Skin epidermis (tissue), 12 donors: ENCODE measurements around the gene KLK4.
A peak's percentile ranks its signal among the peaks of the same experiment; 100 is the strongest.

ENCODE experiments used
- H3K27ac ChIP-seq, 21 experiments: fragments of 200-600 bp; sonication (generic) in 11 of 21; one replicate each; pipeline ENCODE4 v1.5.0; 2020; ENCODE audit warnings: mild to moderate bottlenecking in 3 of 21, inconsistent platforms in 2 of 21, moderate library complexity in 2 of 21
- H3K4me3 ChIP-seq, 7 experiments: fragments of 200-600 bp; sonication (generic) in 2 of 7; one replicate each; pipeline ENCODE4 v1.5.0; 2020; ENCODE audit warnings: inconsistent platforms in 2 of 7, mild to moderate bottlenecking in 2 of 7, moderate library complexity in 1 of 7

The KLK4 gene, protein sequence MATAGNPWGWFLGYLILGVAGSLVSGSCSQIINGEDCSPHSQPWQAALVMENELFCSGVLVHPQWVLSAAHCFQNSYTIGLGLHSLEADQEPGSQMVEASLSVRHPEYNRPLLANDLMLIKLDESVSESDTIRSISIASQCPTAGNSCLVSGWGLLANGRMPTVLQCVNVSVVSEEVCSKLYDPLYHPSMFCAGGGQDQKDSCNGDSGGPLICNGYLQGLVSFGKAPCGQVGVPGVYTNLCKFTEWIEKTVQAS

DNA sequence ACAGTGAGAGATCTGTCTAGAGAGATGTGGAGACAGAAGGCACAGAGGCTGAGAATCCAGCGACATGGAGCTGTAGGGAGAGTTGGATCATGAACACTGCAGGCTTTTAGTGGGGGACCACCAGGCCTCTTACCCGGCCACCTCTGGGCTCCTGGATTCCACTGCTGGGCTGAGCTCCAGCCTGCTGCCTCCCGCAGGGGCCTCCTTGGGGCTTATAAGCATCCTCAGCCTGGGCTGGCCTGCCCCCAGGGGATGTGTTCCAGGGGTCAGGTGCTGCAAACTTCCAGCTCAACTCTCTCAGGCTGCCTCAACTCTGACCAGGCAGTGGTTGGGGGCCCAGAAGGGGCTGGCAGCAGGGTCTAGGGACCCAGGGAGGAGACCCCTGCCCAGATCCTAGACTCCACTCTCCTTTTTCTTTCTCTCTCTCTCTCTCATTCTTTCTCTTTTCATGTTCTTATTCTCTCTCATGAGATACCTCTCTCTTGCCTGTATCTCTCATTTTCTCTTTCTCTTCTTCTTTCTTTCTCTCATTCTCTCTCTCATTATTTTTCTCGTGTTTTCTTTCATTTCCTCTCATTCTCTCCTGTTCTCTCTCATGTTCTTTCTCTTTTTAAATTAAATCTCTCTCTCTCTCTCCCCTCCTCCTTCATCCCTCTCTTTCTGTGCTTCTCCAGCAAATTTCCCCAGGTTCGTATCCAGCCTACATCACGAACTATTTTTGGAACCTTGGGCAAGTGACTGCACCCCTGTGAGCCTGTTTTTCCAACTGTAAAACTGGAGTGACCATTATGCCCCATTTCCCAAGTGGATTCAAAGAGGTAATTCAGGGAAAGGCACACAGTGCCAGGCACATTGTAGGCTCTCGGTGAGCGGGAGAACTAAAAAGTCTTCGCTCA lies at the start of gene KLK4:
Gene KLK4 (minus strand): TSS at position 190 of the 896 bp plus-strand sequence. CDS start 657 bp downstream, outside the sequence.
- H3K4me3 ChIP-seq, result no peak within 1 kb of the TSS
- no peak within 1 kb of the TSS for H3K27ac ChIP-seq

DNA sequence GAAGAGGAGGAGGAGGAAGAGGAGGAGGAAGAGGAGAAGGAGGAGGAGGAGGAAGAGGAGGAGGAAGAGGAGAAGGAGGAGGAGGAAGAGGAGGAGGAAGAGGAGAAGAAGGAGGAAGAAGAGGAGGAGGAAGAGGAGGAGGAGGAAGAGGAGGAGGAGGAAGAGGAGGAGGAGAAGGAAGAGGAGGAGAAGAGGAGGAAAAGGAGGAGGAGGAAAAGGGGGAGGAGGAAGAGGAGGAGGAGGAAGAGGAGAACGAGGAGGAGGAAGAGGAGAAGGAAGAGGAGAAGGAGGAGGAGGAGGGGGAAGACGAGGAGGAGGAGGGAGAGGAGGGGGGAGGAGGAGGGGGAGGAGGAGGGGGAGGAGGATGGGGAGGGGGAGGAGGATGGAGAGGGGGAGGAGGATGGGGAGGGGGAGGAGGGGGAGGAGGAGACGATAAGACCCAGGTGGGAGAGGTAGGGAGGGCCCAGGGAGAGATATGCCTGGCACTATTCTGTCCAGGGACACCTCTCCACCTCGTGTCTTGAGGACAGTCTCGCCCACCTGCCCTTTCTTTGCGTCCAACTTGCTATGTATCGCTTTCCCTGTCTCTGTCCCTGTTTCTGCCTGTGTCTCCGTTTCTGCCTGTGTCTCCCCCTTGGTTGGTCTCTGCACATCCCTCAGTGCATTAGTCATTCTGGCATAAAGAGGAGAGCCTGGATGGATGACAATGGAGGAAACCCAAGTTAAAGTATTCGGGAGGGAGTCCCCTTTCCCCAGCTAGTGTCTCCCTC lies 48.7 kb upstream of the KLK4 start:
- Histone ChIP-seq H3K4me3 (no peak overlapping the region), H3K27ac (no peak overlapping the region)

DNA sequence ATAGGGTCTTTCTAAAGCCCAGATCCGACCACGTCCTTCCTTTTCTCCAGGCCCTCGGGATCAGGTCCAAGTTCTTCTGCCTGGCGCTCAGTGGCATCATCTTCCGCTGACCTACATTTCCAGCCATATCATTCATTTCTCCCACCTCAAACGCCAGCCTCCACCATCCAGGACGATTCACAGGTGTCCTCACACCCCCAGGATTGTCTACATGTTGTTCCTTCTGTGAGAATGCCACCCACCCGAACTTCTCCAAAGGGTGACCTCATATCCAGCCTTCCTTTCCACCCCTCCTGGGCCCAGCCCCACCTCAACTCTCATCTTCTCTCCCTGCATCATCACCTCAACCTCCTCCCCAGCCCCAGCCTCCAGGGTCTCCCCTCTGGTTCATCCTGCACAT lies 46.4 kb upstream of the KLK4 start:
- no peak overlapping the region for H3K4me3 ChIP-seq
- H3K27ac ChIP-seq, result no peak overlapping the region

DNA sequence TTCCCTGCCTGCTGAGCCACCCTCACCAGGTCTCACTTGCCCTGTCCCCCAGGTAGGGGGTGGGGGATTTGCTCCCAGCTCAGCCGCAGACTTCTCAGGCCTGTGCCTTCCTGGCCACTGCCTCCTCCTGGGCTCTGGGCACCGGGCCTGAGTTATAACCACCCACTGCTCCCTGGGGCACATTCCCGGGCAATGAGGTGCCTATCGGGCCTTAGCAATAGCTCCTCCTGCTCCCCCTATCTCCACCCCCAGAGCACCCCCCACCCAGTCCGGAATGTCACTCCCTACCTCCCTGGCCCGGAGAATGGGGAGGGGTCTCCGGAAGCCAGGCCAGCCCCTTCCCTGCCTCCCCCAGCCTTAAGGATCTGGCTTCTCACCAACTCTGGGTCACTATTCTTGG lies 41.7 kb upstream of the KLK4 start, which contains the start of gene KLK5:
Gene KLK5 (minus strand): TSS at position 129 of the 400 bp plus-strand sequence. CDS start 381 bp downstream, outside the sequence.
- Histone ChIP-seq H3K4me3 (peak within 1 kb of the TSS in 6 of 7 experiments; percentile 10 to 37 (median 22)), H3K27ac (peak within 1 kb of the TSS in 16 of 21 experiments; percentile 19 to 75 (median 52))

DNA sequence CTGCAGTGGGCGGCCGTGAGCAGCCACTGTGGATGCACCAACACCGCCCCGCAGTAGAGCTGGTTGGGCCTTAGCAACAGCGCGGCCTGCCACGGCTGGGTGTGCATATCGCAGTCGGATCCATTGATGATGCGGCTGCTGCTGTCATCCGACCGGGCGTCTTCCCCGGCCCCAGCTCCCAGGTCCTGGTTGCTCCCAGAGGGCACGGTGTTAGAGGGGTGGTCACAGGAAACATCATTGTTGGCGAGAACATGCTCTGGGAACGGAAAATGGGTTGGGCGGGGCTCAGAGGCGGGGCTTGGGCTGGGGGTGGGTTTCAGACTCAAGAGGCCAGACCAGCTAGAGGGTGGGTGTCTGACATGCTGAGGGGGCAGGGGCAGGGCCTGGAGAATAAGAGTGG lies 38.7 kb upstream of the KLK4 start:
- Histone ChIP-seq H3K27ac (no peak overlapping the region), H3K4me3 (no peak overlapping the region)

DNA sequence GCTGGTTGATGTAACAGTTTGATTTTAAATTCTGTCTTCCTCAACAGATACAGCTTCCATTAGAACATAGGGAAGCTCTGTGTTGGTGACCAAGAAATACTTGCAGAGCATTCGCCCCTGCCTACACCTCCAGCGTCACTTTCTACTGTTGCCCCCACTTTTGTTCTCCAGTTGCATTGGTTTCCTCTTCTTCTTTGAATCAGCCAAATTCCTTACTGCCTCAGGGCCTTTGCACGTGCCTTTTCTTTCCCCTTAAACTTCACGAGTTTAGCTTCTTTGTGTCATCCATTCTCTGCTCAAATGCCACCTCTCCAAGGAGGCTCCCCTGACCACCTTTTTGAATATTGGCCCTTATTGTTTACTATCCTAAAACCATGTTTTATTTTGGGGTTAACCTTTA lies 35.9 kb upstream of the KLK4 start:
- Histone ChIP-seq H3K27ac (no peak overlapping the region), H3K4me3 (no peak overlapping the region)

DNA sequence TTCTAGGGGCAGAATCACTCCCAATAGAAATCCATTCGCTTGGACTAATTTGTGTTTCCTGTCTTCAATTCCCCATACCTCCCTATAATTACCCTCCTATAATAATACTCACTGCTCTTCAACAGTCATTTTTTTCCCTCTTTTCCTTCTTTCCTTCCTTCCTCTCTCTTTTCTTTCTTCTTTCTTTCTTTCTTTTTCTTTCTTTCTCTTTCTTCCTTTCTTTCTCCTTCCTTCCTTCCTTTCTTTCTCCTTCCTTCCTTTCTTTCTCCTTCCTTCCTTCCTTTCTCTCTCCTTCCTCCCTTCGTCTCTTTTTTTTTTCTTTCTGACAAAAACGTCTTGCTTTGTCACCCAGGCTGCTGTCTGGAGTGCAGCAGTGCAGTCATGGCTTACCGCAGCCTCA lies 33.6 kb upstream of the KLK4 start:
- Histone ChIP-seq H3K4me3 (no peak overlapping the region), H3K27ac (no peak overlapping the region)

DNA sequence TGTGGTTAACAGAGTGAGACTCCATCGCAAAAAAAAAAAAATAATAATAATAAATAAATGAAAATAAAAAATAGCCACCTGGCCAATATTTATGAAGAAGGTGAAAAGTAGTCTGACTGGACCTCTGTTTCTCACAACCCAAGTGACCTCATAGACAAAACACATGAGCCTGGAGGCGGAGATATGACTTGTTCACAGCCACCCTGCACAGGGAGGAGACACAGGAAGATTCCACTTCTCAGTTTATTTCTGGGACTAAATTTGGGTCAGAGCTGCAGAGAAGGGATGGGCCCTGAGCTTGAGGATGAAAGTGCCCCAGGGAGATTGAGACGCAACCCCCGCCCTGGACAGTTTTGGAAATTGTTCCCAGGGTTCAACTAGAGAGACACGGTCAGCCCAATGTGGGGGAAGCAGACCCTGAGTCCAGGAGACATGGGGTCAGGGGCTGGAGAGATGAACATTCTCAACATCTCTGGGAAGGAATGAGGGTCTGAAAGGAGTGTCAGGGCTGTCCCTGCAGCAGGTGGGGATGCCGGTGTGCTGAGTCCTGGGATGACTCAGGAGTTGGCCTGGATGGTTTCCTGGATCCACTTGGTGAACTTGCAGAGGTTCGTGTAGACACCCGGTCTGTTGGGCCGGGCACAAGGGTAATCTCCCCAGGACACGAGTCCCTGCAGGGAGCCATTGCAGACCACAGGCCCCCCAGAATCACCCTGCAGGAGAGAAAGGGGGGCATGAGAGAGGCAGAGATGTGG lies 32.1 kb upstream of the KLK4 start:
- Histone ChIP-seq H3K4me3 (no peak overlapping the region), H3K27ac (no peak overlapping the region)

DNA sequence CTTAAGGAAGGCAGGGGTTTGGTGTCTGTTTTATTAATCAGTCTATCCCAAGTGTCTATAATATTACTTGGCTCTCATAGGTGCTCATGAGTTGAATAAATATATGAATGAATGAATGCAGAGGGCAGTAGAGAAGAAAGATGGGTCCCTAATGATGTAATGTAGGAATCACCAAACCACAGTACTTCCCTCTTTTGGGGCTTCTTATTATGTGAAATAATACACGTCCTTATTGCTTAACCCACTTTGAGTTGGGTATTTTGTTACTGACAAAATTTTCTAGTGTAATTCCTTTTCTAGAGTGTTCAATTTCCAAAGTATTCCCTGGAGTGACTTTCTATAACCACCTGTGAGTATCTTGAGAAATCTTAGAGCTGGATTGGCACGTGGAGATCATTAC lies 28.4 kb upstream of the KLK4 start:
- Histone ChIP-seq H3K4me3 (no peak overlapping the region), H3K27ac (no peak overlapping the region)

DNA sequence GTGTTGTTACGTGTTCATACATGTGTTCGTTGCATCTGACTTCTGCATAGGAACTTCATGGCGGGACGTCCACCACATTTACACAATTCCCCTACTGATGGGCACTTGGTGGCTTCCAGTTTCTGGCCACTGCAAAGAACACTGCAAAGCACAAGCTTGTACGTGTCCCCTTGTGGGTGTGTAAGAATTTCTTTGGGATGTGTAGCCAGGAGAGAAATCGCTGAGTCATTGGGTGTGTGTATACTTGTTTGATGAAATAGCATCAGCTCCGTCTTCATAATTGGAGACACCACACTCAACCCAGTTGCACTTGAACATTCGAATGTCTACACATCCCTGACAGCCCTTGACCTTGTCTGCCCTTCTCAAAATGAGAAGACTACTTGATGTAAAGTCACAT lies 22.4 kb upstream of the KLK4 start:
- peak overlapping the region in 11 of 21 experiments; percentile 14 to 74 (median 43) for H3K27ac ChIP-seq
- H3K4me3 ChIP-seq, result no peak overlapping the region

DNA sequence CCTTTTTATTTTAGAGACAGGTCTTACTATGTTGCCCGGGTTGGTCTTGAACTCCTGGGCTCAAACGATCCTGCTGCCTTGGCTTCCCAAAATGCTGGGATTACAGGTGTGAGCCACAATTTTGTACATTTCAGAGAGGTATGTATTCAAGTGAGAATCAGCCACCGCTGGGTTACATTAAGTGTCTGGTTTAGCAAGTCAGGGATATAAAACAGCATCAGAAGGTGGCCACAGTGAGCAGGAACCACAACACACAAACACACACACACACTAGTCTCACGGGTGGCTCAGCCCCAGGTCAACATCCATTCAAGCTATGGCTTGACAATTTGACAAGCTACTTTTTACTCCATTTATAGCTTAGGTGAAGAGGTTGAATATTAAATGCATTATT lies 21.5 kb upstream of the KLK4 start:
- Histone ChIP-seq H3K27ac (peak overlapping the region in 14 of 21 experiments; percentile 14 to 74 (median 45)), H3K4me3 (no peak overlapping the region)

DNA sequence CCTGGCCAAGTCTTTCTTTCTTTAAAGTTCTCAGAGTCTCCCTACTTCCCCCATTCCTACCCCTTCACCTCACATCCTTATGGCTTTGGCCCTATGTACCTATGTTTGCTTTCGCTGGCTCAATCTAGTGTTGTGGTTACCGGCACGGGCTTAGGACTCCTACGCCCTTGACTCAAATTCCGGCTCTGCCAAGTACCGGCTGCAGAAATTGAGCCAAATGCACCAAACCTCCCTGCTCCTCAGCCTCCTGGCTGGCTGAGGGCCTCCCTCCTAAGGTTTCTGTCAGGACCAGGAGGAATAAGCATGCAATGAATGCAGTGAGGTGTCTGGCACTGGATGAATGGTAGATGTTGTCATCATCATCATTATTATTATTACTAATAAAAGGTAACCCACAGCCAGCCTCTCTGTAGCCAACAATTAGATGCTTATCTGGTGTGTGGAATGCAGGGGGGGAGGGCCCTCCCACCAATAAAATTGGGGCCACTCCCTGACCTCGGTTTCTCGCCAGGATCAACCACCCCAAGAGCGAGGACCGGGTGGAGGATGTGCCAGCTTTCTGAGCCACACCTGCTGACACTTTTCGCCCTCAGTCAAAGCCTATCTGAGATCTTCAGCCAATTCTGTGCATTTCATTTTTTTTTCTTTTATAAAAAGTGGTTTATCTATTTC lies 21.0 kb upstream of the KLK4 start:
- Histone ChIP-seq H3K27ac (peak overlapping the region in 14 of 21 experiments; percentile 14 to 74 (median 45)), H3K4me3 (no peak overlapping the region)

DNA sequence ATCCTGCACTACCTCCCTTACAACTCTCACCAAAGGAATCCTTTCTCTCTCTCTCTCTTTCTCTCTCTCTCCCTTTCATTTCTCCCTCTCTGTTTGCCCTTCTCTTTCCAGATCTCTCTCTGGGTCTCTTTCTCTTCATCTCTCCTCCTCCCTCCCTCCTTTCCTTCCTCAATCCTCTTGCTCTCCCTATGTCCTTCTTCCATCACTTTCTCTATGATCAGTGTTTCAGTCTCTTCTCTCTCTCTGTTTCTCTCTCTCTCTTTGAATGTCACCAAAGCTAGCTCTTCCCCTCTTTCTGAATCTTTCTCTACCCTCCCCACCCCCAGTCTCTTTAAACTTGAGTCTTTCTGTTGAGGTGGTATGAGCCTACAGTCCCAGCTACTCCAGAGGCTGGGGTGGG lies 19.8 kb upstream of the KLK4 start:
- Histone ChIP-seq H3K4me3 (no peak overlapping the region), H3K27ac (no peak overlapping the region)

DNA sequence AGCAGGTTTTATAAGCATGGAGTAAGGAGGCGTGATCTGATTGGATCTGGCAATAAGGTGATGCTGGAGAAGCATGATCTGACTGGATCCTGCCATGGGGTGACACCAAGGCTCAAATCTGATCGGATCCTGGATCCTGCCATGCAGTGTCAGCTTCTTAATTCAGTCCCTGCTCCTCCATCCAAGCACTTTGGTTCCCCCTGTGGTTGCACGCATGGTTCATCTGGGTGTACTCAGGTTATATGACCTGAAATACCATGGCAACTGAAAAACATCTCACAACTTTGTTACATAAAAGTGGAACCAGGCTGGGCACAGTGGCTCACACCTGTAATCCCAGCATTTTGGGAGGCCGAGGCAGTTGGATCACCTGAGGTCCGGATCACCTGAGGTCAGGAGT lies 17.6 kb upstream of the KLK4 start:
- Histone ChIP-seq H3K27ac (no peak overlapping the region), H3K4me3 (no peak overlapping the region)

DNA sequence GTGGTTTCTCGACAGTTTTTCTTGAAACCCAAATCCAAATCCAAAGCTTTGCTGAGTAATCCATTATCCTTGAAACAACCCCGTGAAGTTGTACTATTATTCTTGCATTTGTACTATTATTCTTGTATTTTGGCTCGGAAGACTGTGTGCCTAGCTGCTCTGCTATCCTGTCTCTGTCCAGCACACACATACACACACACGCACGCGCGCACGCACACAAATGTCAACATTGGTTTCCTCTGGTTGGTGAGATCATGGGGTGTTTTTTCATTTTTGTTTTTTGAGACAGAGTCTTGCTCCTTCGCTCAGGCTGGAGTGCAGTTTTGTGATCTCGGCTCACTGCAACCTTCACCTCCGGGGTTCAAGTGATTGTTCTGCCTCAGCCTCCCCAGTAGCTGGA lies 14.9 kb upstream of the KLK4 start:
- peak overlapping the region in 2 of 21 experiments; percentile 3 to 7 for H3K27ac ChIP-seq
- no peak overlapping the region for H3K4me3 ChIP-seq

DNA sequence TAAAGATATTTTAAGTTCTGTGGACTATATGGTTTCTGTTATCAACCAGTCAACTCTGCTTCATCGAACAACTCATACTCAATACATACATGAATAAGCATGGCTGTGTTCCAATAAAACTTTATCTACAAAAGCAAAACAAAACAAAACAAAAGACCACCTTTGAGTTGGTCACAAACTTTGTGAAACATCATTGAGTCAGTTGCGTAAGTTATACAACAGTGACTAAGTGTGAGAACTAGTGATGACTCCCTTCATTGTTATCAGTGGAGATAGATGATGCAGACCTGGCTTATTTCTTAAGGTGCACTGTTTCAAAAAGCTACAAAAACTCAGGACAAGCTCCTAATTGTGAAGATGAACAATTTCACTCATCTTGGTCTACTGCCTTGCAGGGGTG lies 14.5 kb upstream of the KLK4 start:
- Histone ChIP-seq H3K4me3 (no peak overlapping the region), H3K27ac (peak overlapping the region in 1 of 21 experiments; percentile 71)

DNA sequence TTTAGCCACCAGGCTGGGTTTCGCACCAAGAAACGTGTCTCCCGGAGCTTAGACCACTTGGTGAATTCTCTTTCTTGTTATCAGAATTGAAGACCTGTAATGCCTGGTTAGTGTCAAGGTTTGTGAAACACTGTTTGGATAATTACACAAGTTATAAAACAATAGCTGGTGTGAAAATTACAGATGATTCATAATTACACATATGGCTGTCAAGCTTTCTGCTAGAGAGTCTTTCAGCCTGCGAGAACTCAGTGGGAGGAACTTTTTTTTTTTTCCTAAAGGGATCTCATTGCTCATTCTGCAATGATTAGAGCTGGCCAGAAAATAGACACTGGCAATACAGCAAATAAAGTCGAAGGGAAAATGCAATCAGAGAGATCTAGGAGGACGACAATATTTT lies 13.4 kb upstream of the KLK4 start:
- Histone ChIP-seq H3K4me3 (no peak overlapping the region), H3K27ac (peak overlapping the region in 1 of 21 experiments; percentile 71)

DNA sequence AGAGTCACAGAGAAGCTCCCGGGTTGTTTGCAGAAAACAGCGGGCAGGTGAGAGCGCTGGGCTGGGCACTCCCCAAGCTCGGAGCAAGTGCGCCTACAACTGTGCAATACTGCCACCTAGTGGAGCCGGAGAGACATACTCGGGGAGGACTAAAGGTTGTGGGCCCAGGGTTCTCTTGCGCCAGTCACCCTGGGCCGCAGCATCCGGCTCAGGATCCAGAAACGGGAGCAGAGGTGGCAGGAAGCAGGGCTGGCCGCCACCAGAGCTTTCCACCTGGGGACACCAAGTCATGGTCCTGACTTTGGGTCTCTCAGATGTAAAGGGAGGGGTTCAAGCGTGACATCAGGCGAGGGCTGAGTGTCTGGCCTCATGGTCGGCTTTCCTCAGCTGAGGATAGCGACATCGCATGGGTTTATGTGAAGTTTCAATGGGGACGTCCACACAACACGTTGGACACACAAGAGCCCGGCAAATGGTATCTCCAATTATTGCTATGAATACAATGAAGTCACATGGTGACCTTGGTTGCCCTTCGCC lies 11.2 kb upstream of the KLK4 start:
- no peak overlapping the region for H3K4me3 ChIP-seq
- no peak overlapping the region for H3K27ac ChIP-seq
